HepG2 (cell line): Measurements from ENCODE around the gene ERP27.

Experiments
- CEBPB ChIP-seq: IDR thresholded peaks from 2 replicates; pipeline ENCODE4 v1.6.1; 2011; ENCODE audit warnings: low read depth, low read length, improper control_type of control experiment, borderline replicate concordance
- EP300 ChIP-seq, 3 experiments: sonication (generic) in 1 of 3; formaldehyde crosslinking in 1 of 3; IDR thresholded peaks; 2 replicates each; pipeline versions ENCODE4 v1.5.1 to v1.6.1; 2011 to 2020; ENCODE audit warnings: low read depth in 2 of 3, low read length in 2 of 3, borderline replicate concordance in 1 of 3, improper control_type of control experiment in 1 of 3, mild to moderate bottlenecking in 1 of 3, missing genetic modification reagents in 1 of 3, moderate library complexity in 1 of 3
- EZH2 ChIP-seq: conservative IDR thresholded peaks from 2 replicates; pipeline ENCODE4 v1.6.1; 2012; ENCODE audit warnings: mild to moderate bottlenecking, low read depth, low read length, moderate library complexity
- KDM1A ChIP-seq: IDR thresholded peaks from 2 replicates; pipeline ENCODE4 v1.6.1; 2016; ENCODE audit warnings: missing compliant biosample characterization
- TF ChIP-seq, protein P1 (sequence below): sonication (generic); formaldehyde crosslinking; IDR thresholded peaks from 2 replicates; pipeline ENCODE4 v1.4.0; 2020; ENCODE audit warnings: missing genetic modification reagents
- TF ChIP-seq, protein P2 (sequence below), 2 experiments: IDR thresholded peaks; 2 replicates each; pipeline ENCODE4 v1.6.1; 2011 to 2012; ENCODE audit warnings: low read length in 2 of 2, borderline replicate concordance in 1 of 2, low read depth in 1 of 2, mild to moderate bottlenecking in 1 of 2, moderate library complexity in 1 of 2

DNA sequence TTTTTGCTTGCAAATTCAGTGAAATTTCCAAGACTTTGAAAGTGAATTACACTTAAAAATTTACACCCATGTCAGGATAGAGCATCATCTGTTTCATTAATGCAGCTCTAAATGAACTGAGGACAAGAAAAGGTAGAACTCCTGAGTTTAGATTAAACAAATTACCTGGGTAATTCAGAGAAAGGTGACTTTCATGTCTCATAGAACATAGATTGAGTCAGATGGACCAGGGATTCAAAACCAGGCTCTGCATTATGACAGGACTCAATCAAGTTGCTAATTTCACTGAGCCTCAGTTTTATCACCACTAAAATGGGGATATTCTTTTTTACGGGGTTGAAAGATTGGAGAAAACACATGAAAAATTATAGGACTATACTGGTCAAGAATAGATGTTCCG, 18.6 kb upstream of the ERP27 start:
- TF ChIP-seq KDM1A (CRISPR knock-in tag) (no peak), EZH2 (no peak), CEBPB (no peak), EP300 (IDR thresholded peaks at IDR 0.05; ENCODE audit: low read depth in 2 of 2, low read length in 2 of 2) (no peak), EP300 (CRISPR knock-in tag; IDR thresholded peaks at IDR 0.05; ENCODE audit: borderline replicate concordance) (no peak)
- TF ChIP-seq, protein P1, sequence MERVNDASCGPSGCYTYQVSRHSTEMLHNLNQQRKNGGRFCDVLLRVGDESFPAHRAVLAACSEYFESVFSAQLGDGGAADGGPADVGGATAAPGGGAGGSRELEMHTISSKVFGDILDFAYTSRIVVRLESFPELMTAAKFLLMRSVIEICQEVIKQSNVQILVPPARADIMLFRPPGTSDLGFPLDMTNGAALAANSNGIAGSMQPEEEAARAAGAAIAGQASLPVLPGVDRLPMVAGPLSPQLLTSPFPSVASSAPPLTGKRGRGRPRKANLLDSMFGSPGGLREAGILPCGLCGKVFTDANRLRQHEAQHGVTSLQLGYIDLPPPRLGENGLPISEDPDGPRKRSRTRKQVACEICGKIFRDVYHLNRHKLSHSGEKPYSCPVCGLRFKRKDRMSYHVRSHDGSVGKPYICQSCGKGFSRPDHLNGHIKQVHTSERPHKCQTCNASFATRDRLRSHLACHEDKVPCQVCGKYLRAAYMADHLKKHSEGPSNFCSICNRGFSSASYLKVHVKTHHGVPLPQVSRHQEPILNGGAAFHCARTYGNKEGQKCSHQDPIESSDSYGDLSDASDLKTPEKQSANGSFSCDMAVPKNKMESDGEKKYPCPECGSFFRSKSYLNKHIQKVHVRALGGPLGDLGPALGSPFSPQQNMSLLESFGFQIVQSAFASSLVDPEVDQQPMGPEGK (CRISPR knock-in tag), result no peak
- TF ChIP-seq, protein P2, sequence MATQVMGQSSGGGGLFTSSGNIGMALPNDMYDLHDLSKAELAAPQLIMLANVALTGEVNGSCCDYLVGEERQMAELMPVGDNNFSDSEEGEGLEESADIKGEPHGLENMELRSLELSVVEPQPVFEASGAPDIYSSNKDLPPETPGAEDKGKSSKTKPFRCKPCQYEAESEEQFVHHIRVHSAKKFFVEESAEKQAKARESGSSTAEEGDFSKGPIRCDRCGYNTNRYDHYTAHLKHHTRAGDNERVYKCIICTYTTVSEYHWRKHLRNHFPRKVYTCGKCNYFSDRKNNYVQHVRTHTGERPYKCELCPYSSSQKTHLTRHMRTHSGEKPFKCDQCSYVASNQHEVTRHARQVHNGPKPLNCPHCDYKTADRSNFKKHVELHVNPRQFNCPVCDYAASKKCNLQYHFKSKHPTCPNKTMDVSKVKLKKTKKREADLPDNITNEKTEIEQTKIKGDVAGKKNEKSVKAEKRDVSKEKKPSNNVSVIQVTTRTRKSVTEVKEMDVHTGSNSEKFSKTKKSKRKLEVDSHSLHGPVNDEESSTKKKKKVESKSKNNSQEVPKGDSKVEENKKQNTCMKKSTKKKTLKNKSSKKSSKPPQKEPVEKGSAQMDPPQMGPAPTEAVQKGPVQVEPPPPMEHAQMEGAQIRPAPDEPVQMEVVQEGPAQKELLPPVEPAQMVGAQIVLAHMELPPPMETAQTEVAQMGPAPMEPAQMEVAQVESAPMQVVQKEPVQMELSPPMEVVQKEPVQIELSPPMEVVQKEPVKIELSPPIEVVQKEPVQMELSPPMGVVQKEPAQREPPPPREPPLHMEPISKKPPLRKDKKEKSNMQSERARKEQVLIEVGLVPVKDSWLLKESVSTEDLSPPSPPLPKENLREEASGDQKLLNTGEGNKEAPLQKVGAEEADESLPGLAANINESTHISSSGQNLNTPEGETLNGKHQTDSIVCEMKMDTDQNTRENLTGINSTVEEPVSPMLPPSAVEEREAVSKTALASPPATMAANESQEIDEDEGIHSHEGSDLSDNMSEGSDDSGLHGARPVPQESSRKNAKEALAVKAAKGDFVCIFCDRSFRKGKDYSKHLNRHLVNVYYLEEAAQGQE (IDR thresholded peaks at IDR 0.05; ENCODE audit: borderline replicate concordance in 1 of 2, low read depth in 1 of 2, low read length in 2 of 2), result no peak
